AG04450 (cell line): Measurements from ENCODE around the gene MLLT10. TPM values are rescaled to one million over a fixed set of nuclear protein-coding genes. Genes with fewer than 3 reads are reported as not detected.

Source experiments
- CTCF ChIA-PET: fragments of 300-600, 350-600 bp; formaldehyde crosslinking; extraction: SDS; loops from one replicate; lab custom pipeline; 2022; ENCODE audit warnings: antibody characterized with exemption, inconsistent platforms; lab: Charles Lee
- POLR2A ChIA-PET: fragments of 350-600 bp; formaldehyde crosslinking; extraction: SDS; loops from one replicate; lab custom pipeline; 2021; ENCODE audit warnings: antibody characterized with exemption, inconsistent platforms; lab: Yijun Ruan, JAX
- DNase-seq: peaks from one replicate; pipeline ENCODE4 v3.0.0-alpha.2; 2011; ENCODE audit warnings: low read depth, low spot score
- H3K27ac ChIP-seq: one replicate; pipeline ENCODE4 v1.5.1; 2012; ENCODE audit warnings: low read depth, low read length, control low read depth
- H3K27me3 ChIP-seq: one replicate; pipeline ENCODE4 v1.6.0; 2012; ENCODE audit warnings: low read length; ENCODE audit not compliant: control insufficient read depth, insufficient read depth
- H3K4me3 ChIP-seq: 2 replicates; pipeline ENCODE4 v1.5.1; 2011; ENCODE audit warnings: mild to moderate bottlenecking, low read depth, low read length, control low read depth
- H3K9me3 ChIP-seq: 2 replicates; pipeline ENCODE4 v1.5.1; 2012; ENCODE audit warnings: low read length; ENCODE audit not compliant: control insufficient read depth, insufficient read depth
- CTCF ChIP-seq: IDR thresholded peaks from 2 replicates; pipeline ENCODE4 v1.5.1; 2011; ENCODE audit warnings: low read depth, low read length, control low read depth, inconsistent platforms
- polyA plus RNA-seq: library from polyadenylated mRNA; depleted of rRNA; stranded (reverse); fragments of >200 nt; gene quantifications from 2 replicates; pipeline ENCODE4 v1.2.3, GENCODE V29; 2011

The MLLT10 gene
- polyA plus RNA-seq, 1 experiment, result 41.0 TPM

- no peak for DNase-seq
- TF ChIP-seq CTCF, result no peak
- no peaks in the 10 kb centered on the region for H3K27me3 ChIP-seq
- no peak overlapping the region for H3K27ac ChIP-seq
- no peak overlapping the region for H3K4me3 ChIP-seq
- H3K9me3 ChIP-seq, result no peaks in the 10 kb centered on the region
- ChIA-PET POLR2A (no interaction called here), CTCF (interaction anchor here (1.1 to 3.1 kb wide), 2 partner anchors 212 to 242 kb away, joined by 4 to 28 read pairs; no protein-coding TSS in a partner anchor)
Measured at GRCh38 chr10:21490028-21490710, 43.9 kb upstream of the MLLT10 start.

GRCh38 chr10:21490711-21491105, 43.3 kb upstream of the MLLT10 start:
- H3K27ac ChIP-seq, result no peak overlapping the region
- POLR2A ChIA-PET, result no interaction called here

GRCh38 chr10:21492421-21492820, 41.6 kb upstream of the MLLT10 start:
- Histone ChIP-seq H3K27me3 (no peaks in the 10 kb centered on the region), H3K9me3 (peaks cover 7% of the 10 kb centered on the region; the same call in 1 of the 2 replicates), H3K4me3 (no peak overlapping the region), H3K27ac (no peak overlapping the region)
- DNase-seq, result no peak
- no peak for TF ChIP-seq CTCF
- CTCF ChIA-PET, result interaction anchor here (0.8 to 3.3 kb wide), 3 partner anchors 35 to 240 kb away, joined by 3 to 32 read pairs (median 18); no protein-coding TSS in a partner anchor
- POLR2A ChIA-PET, result interaction anchor here (0.6 kb wide), 2 partner anchors 18 to 217 kb away, joined by 4 to 6 read pairs; no protein-coding TSS in a partner anchor

More at GRCh38 chr10:21490711-21491105, 43.3 kb upstream of the MLLT10 start:
- no peak for TF ChIP-seq CTCF
- Histone ChIP-seq H3K27me3 (no peaks in the 10 kb centered on the region), H3K9me3 (no peaks in the 10 kb centered on the region), H3K4me3 (no peak overlapping the region)
- DNase-seq, result no peak
- CTCF ChIA-PET, result no interaction called here

- Histone ChIP-seq H3K27me3 (no peaks in the 10 kb centered on the region), H3K27ac (no peak overlapping the region), H3K9me3 (peaks cover 7% of the 10 kb centered on the region; the same call in 1 of the 2 replicates), H3K4me3 (no peak overlapping the region)
- ChIA-PET POLR2A (interaction anchor here (0.7 kb wide), 1 partner anchor 215 kb away, joined by 5 read pairs; no protein-coding TSS in a partner anchor), CTCF (interaction anchor here (0.8 to 3.3 kb wide), 4 partner anchors 213 to 253 kb away, joined by 3 to 32 read pairs (median 11); no protein-coding TSS in a partner anchor)
- no peak for DNase-seq
- no peak for TF ChIP-seq CTCF
Measured at GRCh38 chr10:21493784-21494183, 40.2 kb upstream of the MLLT10 start.
